ENCODE measurements around the gene SEC23B.
"Not testable (repeated sequence)": the region's sequence is repeated elsewhere in the genome, so short reads cannot be mapped to it uniquely, and the experiment has no call there.

The SEC23B gene

DNA sequence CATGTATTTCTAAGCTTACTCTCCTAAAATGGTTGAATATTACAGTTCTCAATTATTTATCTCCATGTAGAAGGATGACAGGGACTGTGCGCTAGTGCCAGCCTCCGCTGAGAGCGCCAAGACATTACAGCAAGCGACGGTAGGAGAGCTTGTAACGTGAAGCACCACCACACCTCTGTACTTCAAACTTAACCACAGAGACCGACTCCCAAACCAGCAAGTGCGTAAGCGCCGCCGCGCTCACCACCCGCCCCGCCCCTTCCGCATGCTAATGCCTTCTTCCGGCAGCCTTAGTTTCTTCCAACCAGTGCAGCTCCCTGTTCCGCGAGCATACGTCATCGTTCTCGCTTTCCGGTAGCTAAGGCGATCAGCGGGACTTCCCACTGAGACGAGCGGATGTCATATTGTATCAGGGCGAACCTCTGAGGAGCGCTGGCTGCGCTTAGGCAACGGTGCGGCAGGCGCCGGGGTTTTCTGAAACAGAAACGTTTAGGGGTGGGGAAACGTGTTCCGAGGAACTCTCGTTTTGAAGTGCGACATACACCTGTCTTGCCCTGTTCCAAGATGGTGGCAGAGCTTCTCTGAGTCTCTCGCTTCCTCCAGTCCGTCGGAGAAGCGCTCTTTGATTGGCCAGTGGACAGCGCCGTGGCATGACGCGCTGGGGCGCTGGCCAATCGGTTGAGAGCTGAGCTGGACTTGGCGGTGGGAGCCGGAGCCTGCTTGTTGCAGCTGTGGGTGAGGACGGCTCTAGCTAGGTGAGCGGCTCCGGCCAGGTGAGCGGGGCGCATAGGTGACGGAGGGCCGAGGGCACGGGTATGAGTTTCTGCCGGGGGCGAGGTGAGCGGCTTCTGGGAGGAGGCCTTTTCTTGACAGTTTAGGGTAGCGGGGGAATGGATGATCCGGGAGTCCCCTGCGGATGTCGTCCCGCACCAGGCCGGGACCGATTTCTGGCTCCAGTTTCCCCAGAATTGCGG lies at the start of gene SEC23B:
TSS of gene SEC23B (plus strand) at position 723 of the 974 bp plus-strand sequence. CDS start 2,896 bp downstream, outside the sequence.
- DNase-seq = peak; percentile 83

GRCh38 chr20:18465536-18466200 lies 42.1 kb upstream of the SEC23B start:
- DNase-seq = no peak

GRCh38 chr20:18466574-18466893 lies 41.2 kb upstream of the SEC23B start:
- no peak for DNase-seq

DNA sequence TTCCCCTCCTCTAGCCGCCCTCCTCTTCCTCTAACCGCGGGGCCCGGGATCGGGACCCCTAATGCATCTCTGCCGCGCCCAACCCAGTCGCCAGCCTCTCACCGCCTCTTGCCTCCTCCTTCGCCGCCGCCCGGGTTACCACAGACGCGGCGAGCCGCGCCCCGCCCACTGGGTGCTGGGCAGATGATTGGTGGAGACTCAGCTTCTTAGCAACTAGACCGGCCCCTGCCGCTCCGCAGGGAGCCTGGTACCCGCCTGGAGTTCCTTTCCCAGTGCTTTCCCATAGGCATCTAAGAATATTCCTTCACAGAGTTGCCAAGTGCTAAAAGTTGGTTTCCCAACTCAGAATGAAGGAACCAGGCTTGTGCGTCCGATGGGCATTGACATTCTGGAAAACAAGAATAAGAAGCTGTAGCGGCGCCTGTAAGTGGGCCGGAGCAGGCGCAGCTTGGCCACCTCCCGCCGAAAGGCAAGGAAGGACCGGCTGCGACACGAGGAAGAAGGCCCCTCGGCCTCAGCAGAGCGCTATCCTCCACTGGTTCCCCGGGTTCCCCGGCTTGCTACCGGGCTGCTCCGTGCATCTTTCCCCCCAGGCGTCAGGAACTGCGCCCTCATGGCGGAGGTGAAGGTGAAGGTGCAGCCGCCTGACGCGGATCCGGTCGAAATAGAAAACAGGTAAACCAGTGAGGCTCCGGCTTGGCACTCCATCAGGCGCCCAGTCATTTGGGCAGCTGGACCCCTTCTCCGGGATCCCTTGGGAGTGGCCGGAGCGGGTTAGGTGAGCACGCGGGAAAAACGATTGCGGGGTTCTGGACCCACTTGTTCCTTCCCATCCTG lies 40.6 kb upstream of the SEC23B start, which contains the start of the genes DZANK1 and POLR3F:
TSS of gene DZANK1 (minus strand) at position 137 of the 837 bp plus-strand sequence. CDS start 1,672 bp downstream, outside the sequence.
TSS of gene POLR3F (plus strand) at position 497 of the 837 bp plus-strand sequence. CDS start at position 614, 117 bp downstream.
- peak; percentile 82 for DNase-seq

GRCh38 chr20:18477218-18477617 lies 30.5 kb upstream of the SEC23B start:
- no peak for DNase-seq

GRCh38 chr20:18477821-18478220 lies 29.9 kb upstream of the SEC23B start:
- no peak for DNase-seq

DNA sequence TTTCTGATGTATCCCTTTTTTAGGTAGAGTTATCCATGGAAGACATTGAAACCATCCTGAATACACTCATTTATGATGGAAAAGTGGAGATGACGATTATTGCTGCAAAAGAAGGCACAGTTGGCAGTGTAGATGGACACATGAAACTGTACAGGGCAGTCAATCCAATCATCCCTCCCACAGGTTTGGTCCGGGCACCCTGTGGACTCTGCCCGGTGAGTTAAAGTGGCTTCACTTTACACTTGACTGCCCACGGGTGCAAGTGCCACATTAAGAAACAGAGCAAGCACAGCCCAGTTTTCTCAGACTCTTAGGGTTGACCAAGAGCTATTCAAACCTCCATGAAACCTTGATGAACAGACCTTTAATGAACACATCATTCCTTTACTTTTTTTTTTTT lies 26.1 kb upstream of the SEC23B start:
- no peak for DNase-seq

DNA sequence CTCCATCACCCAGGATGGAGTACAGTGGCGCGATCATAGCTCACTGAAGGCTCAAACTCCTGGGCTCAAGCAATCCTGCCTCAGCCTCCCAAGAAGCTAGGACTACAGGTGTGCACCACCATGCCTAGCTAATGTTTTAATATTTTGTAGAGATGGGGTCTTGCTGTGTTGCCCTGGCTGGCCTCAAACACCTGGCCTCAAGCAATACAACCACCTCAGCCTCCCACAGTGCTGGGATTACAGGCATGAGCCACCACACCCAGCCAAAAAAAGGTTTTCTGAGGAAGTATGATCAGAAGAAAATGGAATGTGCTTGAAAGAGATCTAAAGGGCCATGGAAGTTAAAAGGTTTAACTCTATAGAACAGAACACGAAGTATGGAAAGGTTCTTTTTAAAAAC lies 19.4 kb upstream of the SEC23B start:
- DNase-seq = no peak

- no peak for DNase-seq
These were observed 11.7 kb upstream of the SEC23B start for GRCh38 chr20:18496042-18496441.

- peak; percentile 16 for DNase-seq
These were observed 10.8 kb upstream of the SEC23B start, which contains the start of gene RBBP9 for GRCh38 chr20:18496740-18497592. Gene RBBP9 (minus strand): TSS chr20:18497225. CDS start chr20:18497167, 58 bp downstream.

- DNase-seq = no peak
These were observed 10.1 kb upstream of the SEC23B start for GRCh38 chr20:18497603-18498002.

DNA sequence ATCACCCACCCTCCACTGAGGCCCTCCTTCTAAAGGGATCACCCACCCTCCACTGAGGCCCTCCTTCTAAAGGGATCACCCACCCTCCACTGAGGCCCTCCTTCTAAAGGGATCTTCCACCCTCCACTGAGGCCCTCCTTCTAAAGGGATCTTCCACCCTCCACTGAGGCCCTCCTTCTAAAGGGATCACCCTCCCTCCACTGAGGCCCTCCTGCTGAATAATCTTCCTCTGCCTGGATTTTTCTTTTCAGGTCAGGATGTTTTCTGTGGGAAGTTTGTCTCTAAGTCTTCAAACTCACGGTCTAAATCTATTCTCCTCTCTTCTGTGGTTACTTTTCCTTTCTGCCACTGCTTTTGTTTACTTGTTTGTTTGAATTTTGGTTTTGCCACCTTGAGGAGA lies 6.1 kb upstream of the SEC23B start:
- not testable (repeated sequence) for DNase-seq

GRCh38 chr20:18504479-18505060 lies 3.2 kb upstream of the SEC23B start:
- no peak for DNase-seq

DNA sequence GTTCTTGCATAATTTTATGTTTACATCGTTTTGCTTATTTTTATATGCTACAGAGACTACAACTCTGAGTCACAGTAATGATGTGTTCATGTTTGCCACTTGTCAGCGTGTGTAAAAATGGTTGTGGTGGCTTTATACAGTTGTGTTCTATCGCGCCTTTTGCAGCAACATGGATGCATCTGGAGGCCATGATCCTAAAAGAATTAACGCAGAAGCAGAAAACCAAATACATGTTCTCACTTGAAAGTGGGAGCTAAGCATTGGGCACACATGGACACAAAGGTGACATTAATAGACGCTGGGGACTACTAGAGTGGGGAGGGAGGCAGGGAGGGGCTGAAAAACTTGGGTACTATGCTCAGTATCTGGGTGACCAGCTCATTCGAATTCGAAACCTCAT lies 996 bp upstream of the SEC23B start:
- DNase-seq = no peak

- no peak for DNase-seq
These were observed 3.8 kb downstream of the SEC23B start for GRCh38 chr20:18511571-18511970.

DNA sequence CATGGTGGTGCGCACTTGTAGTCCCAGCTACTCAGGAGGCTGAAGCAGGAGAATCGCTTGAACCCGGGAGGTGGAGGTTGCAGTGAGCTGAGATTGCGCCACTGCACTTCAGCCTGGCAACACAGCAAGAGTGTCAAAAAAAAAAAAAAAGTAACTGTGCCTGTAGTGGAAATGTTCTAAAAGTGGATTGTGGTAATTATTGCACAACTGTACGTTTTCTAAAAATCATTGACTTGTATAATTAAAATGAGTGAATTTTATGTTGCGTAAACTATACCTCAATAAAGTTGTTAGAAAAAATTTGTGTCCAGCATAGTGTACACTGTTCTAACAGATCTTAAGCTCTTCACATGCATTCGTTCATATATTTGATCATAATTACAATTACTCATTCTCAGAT lies 5.5 kb downstream of the SEC23B start:
- DNase-seq = no peak

DNA sequence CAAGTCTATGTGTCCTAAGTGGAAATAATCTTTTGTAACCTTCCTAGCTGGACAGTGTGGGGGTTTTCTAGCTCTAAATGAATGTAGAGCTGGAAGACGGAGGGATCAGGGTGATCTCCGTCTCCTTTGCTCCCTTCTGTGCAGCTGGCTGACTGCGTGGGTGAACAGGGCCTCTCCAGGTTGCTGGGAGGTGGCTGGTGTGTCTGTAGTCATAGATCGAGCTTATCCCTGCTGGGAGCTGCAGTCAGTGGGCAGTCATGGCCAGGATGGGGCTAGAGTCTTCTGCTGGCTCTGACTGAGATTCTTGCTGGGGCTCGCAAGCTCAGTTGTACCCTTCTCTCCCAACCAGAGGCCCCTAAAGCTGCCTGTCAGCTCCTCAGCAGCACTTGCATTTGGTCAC lies 6.4 kb downstream of the SEC23B start:
- DNase-seq = no peak

DNA sequence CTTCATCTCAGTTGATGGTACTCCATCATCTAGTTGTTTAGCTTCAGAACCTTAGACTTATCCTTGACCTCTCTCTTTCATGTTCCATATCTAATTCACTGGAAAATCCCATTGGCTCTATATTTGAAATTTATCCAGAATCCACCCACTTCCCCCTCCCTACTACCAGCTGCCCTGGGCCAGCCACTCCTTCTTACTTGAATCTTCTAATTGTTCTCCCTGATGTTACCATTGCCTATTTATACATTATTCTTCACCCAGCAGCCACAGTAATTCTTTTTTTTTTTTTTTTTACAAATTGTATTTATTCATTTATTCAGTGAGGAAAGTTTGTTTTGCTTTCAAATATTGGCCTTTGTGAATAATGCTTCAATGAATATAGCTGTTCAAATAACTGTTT lies 8.2 kb downstream of the SEC23B start:
- no peak for DNase-seq

DNA sequence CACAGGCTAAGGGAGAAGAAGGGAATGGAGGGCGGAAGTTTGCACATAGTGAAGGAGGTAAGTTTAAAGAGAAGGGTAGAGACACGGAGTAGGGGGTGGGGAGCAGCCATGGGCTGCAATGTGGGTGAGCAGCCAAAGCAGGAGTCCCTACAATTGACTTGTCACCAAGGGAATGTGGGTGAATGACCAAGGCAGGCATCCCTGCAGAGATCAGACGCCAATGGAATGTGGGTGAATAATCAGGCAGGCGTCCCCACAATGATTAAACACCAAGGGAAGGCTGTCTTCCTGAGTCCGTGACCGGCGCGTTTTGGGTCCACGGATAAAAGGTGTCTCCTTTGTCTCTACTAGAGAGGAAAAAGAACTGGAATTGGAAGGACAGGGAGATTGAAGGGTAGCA lies 14.3 kb downstream of the SEC23B start:
- not testable (repeated sequence) for DNase-seq

- no peak for DNase-seq
These were observed 15.3 kb downstream of the SEC23B start for GRCh38 chr20:18523066-18523465.

DNA sequence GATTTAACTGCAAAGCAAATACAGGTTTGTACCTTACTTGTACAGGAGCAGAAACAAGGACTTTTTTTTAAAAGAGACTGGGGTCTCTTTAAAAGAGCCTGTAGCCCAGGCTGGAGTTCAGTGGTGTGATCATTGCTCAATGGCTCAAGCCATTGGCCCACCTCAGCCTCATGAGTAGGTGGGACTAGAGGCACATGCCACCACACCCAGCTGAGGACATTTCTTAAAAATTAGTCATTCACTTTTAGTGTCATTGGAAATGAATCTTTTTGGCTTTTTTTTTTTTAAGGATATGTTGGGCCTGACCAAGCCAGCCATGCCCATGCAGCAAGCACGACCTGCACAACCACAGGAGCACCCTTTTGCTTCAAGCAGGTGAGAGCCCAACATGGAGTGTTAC lies 16.9 kb downstream of the SEC23B start:
- no peak for DNase-seq

Data from NCI-H2081 treated with DMSO at 0.1 percent for 48 hours (cell line).